SH-SY5Y (cell line): ENCODE measurements around the gene FLAD1.

Experiments used
- GATA2 ChIP-seq: IDR thresholded peaks from 2 replicates; pipeline ENCODE4 v1.6.1; 2011; ENCODE audit warnings: mild to moderate bottlenecking, low read depth, low read length
- GATA3 ChIP-seq: IDR thresholded peaks from 2 replicates; pipeline ENCODE4 v1.6.1; 2011; ENCODE audit warnings: low read depth, mild to moderate bottlenecking, low read length, moderate library complexity

- TF ChIP-seq GATA3 (no peak), GATA2 (no peak)
Measured at GRCh38 chr1:155029513-155030242, 46.5 kb downstream of the FLAD1 start.
